CD4-positive, alpha-beta T cell treated with Interleukin-15 for 4 hours (primary cell): ENCODE data around the gene KIF5A.
A peak's percentile ranks its signal among the peaks of the same experiment; 100 is the strongest.

Source experiments
- DNase-seq: peaks from one replicate; pipeline ENCODE4 v3.0.0-alpha.2; 2020; ENCODE audit warnings: low spot score

KIF5A gene

DNA sequence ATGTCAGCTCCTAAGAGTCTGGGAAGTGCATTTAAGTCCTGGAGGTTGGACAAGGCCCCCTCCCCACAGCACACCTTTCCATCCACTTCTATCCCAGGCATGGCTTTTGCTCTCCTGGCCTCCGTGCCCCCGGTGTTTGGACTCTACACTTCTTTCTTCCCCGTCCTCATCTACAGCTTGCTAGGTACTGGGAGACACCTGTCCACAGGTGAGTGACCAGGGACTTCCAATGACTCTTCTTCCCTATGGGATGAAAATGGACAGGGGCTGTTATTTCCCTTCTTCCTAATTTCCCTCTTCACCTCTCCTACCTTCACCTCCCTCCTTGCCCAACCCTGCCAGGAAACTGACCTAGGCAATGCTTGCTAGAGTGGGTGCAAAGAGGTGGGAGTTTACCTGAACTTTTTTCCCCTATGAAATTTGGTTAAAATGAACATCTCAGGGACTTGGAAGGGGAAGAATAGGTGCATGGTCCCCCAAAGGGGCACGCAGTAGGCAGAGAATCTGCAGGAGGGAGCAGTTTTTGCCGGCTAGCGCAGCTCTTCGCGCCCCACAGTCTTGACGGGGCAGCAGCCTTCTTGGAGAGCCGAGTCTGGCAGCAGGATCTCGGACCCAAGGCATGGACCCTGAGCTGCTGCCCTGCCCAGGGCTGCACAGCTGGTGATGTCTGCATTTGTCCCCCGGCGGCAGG, 70.5 kb downstream of the KIF5A start:
- no peak for DNase-seq

DNA sequence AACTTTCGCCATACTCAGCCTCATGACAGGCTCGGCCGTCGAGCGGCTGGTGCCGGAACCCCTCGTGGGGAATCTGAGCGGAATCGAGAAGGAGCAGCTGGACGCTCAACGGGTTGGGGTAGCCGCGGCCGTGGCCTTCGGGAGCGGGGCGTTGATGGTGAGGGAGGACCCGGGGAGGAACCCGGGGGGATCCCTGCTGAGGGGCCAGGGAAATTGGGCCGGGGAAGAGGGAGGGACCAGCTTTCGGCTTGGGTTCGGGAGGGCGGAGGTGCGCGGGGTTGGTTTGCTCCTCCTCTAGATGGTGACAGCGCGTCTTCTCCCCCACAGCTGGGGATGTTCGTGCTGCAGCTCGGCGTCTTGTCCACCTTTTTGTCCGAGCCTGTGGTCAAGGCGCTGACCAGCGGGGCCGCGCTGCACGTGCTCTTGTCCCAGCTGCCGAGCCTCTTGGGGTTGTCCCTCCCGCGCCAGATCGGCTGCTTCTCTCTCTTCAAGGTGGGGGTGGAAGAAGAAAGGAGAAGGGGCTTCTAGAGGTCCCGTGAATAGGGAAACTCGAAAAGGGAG, 71.2 kb downstream of the KIF5A start:
- DNase-seq, result no peak

DNA sequence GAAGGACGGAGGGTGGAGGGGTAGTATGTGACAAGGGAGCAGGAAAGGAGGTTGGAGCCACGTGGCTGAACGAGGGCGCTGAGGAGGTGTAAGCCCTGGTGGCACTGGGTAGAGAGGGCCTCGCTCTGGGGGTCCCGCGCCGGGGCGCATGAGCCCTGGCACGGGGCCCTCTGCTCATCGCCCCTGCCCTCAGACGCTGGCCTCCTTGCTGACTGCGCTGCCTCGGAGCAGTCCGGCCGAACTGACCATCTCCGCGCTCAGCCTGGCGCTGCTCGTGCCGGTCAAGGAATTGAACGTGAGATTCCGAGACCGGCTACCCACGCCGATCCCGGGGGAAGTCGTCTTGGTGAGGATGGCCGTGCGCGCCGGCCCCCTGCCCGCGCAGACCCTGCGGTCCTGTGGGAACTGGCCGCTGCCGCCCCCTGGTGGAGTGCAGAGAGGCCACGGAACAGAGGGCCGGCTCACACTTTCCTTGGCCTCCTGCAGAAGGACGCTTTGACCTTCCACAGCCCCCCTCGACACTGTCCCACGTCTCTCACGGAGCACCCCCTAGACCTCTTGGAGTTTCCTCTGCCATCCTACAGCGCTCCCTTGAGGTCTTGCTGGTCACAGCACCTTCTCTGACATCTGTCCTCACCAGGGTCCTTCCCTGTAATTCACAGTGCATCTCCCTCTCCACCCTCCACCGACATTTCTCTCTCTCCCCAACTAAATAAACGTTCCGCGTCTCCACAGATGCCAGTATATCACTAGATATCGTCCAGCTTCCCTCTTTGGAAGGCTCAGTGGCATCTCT, 71.9 kb downstream of the KIF5A start:
- peak; percentile 53 for DNase-seq

DNA sequence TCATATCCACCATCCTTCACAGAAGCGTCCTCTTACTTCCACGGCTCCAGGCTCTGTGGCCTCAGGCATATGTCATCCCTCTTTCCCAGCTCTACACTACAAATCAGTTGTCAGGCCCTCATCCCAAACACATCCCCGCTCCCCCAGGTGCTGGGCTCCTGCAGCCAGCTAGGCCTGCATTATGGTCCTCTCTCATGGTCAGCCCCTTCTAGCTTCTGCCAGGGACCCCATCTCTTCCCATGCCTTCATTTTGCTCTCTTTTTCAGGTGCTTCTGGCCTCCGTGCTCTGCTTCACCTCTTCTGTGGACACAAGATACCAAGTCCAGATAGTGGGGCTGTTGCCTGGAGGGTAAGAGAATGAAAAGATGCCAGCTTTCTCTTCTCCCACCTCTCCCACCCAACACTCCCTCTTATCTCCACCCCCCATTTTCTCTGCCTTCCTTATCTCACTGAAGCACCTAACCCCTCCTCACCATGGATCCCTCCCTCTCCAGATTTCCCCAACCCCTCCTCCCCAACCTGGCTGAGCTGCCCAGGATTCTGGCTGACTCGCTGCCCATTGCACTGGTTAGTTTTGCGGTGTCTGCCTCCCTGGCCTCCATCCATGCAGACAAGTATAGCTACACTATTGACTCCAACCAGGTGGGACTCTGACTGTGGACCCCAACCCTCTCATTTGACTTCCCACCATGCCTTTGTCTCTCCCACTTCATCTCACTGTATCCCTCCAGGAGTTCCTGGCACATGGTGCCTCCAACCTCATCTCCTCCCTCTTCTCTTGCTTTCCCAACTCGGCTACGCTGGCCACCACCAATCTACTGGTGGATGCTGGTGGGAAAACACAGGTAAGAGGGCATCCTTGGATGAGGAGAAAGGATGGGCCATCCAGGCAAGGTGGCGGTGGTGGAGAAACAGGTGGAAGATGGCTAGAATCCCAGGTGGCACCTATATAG, 72.7 kb downstream of the KIF5A start:
- no peak for DNase-seq

DNA sequence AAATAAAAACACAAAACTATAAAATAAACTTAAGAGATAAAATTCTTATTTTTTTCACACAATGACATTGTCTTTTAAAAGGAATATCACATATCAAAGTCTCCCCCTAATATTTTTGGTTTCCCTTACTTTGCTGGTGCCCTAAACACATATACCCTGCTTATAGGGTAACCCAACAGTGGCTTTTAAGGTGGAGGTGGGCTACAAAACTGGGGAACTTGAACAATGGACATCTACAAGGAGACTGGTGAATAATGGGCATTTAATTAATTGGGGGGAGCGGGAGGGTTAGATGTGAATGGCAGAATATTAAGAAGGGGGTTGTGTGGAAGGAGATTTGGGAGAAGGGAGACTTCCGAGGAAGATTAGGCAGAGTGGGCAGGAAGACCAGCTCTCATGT, 73.5 kb downstream of the KIF5A start:
- DNase-seq, result no peak

DNA sequence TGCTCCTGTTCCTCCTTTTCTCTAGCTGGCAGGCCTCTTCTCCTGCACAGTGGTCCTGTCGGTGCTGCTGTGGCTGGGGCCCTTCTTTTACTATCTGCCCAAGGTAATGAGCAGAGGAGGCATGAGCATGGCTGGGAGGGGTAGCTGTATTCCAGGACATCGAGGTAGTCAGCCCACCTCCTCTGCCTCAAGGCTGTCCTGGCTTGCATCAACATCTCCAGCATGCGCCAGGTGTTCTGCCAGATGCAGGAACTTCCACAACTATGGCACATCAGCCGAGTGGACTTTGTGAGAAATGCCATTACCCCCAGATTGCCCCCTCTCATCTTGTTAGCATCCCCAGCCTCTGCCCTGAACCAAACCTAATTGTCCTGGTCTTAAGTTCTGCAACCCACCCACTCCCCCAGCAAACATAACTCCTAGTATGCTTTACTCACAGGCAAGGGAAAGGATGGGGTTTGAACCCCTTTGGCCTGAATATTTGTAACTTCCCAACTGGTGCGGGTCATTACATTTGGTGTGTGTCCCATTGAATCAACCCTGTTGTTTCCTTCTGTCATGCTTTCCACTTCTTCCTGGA, 74.1 kb downstream of the KIF5A start:
- no peak for DNase-seq

DNA sequence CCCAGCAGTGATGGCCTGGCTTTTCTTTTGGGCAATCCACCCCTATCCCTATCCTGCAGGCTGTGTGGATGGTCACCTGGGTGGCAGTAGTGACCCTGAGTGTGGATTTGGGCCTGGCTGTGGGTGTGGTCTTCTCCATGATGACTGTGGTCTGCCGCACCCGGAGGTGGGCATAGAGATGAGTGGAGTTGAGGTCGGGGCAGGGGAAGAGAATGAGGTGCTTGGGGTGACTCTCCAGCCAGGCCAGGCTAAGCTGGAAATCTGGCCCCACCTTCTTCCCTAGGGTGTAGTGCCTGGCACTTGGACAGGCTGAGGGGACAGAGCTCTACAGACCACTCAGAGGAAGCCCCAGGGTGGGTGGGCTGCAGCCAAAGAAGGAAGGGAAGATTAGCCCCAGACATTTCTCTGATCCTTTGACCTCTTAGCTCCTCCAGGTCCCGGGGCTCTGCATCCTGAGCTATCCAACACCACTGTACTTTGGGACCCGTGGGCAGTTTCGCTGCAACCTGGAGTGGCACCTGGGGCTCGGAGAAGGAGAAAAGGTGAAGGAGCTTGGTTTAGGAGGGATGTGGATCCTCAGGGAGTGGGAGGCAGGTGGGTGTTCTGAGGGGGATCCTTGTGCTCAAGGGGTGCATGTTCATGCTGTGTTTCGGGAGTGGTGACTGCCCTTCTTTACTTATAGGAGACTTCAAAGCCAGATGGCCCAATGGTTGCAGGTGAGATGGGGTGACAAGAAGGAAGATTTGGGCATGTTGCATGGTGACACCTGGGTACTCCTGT, 74.8 kb downstream of the KIF5A start:
- no peak for DNase-seq

DNA sequence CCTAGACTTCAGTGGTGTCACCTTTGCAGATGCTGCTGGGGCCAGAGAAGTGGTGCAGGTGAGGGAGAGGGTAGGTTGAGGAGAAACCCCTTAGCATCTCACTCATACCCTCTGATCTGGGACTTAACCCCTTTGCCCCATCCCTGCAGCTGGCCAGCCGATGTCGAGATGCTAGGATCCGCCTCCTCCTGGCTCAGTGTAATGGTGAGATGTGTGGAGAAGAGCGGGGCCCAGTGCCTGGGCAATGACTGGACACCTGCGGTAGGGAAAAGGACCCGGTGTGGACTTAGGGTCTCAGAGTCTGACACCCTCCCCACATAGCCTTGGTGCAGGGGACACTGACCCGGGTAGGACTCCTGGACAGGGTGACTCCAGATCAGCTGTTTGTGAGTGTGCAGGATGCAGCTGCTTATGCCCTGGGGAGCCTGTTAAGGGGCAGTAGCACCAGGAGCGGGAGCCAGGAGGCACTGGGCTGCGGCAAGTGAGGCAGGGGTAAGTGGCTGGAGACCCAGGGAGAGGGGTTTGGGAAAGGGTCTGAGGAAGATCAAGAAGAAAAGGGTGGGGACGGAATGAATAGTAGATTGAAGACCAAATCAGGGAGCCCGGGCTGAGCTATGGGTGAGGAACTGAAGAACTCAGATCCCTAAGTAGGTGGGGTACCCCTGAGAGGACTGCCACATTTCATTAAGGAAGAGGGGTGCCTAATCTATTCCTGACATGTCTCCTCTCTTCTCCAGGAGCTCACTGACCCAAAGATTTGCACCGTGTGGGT, 75.6 kb downstream of the KIF5A start:
- no peak for DNase-seq

DNA sequence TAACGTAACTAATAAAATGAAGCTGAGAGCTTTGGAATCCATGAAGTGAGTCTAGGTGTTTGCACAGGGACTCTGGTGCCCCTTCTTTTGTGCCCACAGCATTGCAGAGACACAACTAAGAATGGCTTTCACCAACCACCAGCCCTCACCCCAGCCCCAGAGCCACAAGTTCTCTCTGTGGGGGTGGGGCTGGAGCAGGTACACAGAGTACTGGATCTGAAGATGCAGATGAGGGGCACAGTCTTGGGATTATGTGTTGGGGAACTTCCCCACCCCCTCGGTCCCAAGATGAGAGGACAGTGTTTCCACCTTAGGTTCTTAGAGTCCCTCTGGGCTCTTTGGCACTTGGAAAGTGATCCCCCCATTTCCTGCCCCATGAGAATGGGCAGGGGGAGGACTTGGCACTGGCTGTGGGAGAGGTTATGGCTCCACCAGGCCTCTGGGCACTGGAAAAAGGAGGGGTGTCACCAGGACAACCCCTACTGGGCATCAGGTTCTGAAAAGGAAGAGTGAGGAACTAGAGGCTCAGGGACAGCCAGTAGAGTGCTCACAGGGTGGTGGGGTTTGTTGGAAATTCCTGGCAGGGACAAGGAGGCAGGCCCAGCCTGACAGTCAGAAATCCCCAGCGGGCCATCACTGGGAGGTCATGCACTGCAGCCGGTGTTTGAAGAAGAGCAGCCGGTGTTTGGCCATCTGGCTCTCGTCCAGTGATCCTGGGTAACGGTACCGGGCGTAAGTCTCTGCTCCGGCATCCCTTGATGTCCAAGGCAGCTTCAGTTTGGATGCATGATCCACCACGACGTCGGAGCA, 76.5 kb downstream of the KIF5A start:
- DNase-seq, result no peak

DNA sequence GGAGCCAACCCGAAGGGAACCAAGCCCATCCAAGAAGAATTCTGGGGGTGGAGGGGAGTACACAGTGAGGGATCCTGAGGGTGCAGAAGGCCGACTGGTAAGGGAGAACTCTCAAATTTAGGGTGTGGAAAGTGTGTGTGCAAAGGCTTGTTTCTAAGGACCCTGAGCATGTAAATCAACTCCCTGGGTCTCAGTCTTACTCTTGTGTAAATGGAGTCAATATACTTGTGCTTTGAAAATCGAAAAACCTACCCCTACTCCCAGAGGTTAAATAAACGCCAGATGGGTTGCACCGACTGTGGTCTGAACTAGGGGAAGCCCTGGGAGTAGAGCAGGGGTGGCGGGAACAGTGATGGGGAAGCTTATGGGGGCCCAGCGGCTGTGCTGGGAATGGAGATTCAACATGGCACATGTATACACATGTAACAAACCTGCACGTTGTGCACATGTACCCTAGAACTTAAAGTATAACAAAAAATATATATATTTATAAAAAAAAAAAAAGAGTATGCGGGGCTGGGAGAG, 77.1 kb downstream of the KIF5A start:
- no peak for DNase-seq

DNA sequence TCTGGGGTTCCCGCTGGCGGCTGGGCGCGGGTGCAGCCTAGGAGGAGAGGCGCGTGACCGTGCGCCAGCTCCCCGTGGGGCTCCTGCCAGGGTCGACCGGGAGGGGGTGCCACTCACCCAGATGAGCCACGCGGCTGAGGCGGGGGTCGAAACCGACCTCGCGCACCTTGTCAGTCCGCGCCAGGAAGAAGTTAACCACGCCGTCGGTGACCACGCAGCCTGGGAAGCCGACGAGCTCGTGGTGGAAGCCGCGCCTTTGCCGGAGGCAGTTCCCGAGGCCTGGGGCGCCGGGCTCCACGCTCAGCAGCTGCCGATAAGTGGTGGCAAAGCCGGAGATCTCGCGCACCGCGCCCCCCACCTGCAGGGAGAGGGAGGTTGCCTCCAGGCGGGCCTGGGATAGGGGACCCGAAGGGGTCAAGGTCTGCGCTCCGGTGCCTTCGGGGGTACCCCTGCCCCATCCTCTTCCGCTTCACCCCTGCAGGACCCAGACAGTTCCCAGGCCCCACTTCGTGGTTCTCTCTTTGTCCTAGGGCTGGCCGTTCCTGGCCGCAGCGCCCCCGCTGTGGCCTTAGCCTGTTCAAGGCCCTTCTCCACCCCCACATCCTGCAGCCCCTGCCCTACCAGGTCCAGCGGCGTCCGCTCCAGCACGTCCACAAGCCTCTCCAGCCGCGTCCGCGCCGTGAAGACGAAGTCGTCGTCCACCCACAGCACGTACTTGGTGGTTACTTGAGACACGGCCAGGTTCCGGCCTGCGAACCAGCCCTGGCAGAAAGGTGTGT, 77.8 kb downstream of the KIF5A start:
- no peak for DNase-seq

DNA sequence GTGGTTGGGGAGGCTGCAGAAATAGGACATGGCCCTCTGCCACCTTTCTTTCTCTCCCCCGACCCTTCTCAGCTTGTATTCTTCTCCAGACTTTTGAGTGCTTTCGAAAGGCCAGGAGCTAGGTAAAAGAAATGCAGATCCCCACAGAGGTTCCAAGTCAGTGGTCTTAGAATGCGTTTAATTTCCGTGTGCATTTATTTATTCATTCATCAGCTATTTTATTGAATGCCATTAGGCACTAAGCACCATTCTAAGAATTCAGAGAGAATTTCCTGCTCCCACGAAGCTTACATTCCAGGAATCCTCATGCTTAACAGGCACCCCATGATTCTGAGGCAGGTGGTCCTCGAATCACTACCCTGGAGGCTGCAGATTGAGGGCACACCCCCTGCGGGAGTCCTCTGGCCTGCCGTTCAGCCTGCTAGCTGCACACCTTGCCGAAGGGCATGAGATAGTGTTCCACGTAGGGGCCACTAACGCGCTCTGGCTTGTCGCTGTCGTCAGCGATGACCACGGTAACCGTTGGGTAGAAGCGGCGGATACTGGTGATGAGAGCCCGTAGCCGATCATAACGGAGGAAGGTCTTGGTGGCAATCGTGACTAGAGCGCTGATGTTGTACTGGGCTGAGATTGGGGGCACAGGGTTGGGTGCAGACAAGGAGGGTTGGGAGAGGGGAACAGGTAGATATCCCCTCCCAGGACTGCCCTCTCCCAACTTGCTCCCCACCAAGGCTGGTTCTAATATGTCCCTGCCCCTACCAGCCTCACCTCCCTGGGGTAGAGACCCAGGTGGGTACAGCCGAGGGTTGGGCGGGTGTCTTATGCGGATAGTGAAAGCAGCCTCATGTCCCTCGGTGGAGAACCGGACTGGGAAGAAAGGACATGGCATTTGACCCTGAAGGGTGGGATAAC, 78.7 kb downstream of the KIF5A start:
- no peak for DNase-seq

DNA sequence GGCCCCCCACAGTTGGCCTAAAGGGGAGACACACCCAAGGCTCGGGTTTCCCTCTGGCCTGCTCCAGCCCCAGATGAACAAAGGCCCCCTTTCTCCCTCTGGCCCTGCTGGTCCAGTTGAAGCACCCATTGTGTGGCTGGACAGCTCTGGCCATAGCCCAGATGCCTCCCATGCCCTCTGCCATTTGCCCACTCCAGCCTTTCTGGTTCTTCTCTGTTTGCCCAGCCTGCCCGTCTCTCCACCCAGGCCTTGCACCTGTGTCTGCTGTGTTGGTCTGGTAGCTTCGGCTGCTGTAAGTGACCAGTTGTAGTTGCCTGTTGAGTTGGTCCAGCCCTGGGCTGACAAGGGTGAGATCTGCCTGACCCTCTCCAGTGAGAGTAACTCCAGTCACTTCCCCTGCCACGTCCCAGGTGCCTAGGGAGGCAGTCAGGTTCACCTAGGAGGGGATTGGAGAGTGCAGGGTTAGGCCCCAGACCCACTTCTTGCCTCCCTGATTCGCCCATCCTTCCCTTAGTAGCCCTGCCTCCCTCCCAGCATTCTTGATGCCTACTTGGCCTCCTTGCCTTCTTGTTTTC, 80.1 kb downstream of the KIF5A start:
- DNase-seq, result no peak

DNA sequence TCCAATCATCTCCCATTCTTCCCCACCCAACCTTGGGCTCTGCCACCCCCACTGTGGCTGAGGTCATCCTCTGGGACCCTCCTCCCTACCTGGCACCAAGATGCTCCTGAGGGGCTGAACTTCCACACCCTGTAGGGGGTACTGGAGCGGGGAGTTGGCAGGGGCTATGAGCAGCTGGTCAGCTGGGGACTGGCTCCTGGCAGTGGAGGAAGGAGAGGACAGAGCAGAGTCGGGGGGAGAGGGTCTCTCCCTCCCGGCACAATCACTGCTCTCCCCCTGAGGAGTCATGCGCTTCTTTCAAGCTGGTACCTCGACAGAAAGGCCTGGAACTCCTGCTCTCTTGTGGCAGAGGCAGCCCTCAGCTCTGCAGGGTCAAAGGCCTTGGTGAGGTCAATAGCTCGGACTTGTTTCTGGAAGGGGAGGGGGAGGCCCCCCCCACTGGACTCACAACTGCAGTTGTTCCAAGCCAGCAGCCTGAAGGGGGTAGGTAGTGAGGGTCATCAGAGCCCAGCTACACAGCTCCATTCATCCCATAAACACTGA, 81.1 kb downstream of the KIF5A start:
- DNase-seq, result no peak

DNA sequence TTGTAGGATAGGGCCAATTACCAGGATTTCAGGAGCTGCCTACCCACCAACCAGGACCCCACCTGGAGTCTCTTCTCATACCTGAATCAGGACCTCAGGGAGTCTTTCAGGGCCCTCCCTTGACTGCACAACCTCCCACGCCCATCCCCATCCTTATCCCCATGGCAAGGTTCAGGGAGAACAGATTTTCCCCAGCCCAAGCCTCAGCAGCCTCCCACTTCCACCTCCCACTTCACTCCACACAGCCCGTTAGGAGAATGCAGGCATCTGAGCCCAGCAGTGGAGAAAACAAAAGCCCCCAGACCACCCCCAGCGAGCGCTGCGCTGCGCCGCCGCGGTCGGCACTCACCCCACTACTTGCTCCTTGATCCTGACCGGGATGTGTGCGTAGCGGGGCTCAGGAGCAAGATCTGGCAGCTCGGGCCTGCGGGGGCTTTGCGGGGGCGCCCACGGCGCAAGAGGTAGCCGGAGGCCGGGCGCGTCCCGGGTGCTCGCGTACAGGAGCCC, 81.8 kb downstream of the KIF5A start:
- DNase-seq, result no peak
